HG03342 (cell line): ENCODE measurements around the gene KCNH1.
A peak's percentile ranks its signal among the peaks of the same experiment; 100 is the strongest.
"Not testable (repeated sequence)": the region's sequence is repeated elsewhere in the genome, so short reads cannot be mapped to it uniquely, and the experiment has no call there.

Experiments used
- ATAC-seq: cut with Tn5 transposase; IDR thresholded peaks from one replicate; pipeline ENCODE4 v1.9.1; 2021; ENCODE audit warnings: mild to moderate bottlenecking, moderate library complexity; ENCODE audit not compliant: unreplicated experiment

The KCNH1 gene

GRCh38 chr1:211013346-211014240 lies 120.4 kb downstream of the KCNH1 start:
- ATAC-seq = no peak

GRCh38 chr1:211011128-211011527 lies 122.8 kb downstream of the KCNH1 start:
- ATAC-seq = not testable (repeated sequence)

- no peak for ATAC-seq
These were observed 124.0 kb downstream of the KCNH1 start for GRCh38 chr1:211009944-211010343.

- no peak for ATAC-seq
These were observed 126.1 kb downstream of the KCNH1 start for GRCh38 chr1:211007830-211008229.

- ATAC-seq = not testable (repeated sequence)
These were observed 138.0 kb downstream of the KCNH1 start for GRCh38 chr1:210995931-210996330.

- no peak for ATAC-seq
These were observed 141.1 kb downstream of the KCNH1 start for GRCh38 chr1:210992837-210993236.

GRCh38 chr1:210989905-210990304 lies 144.0 kb downstream of the KCNH1 start:
- ATAC-seq = no peak

GRCh38 chr1:210981490-210981889 lies 152.5 kb downstream of the KCNH1 start:
- no peak for ATAC-seq

- ATAC-seq = no peak
These were observed 153.9 kb downstream of the KCNH1 start for GRCh38 chr1:210980082-210980481.

GRCh38 chr1:210978974-210979354 lies 155.0 kb downstream of the KCNH1 start:
- no peak for ATAC-seq

- ATAC-seq = peak; percentile 74
These were observed 155.5 kb downstream of the KCNH1 start for GRCh38 chr1:210978316-210978973.

GRCh38 chr1:210951279-210951678 lies 182.7 kb downstream of the KCNH1 start:
- ATAC-seq = no peak

- peak; percentile 89 for ATAC-seq
These were observed 183.9 kb downstream of the KCNH1 start for GRCh38 chr1:210949940-210950546.

GRCh38 chr1:210949489-210949888 lies 184.5 kb downstream of the KCNH1 start:
- no peak for ATAC-seq

- no peak for ATAC-seq
These were observed 184.9 kb downstream of the KCNH1 start for GRCh38 chr1:210949039-210949438.

- ATAC-seq = no peak
These were observed 189.7 kb downstream of the KCNH1 start for GRCh38 chr1:210944252-210944651.

GRCh38 chr1:210942513-210942912 lies 191.4 kb downstream of the KCNH1 start:
- ATAC-seq = no peak

- no peak for ATAC-seq
These were observed 193.8 kb downstream of the KCNH1 start for GRCh38 chr1:210940081-210940617.

- no peak for ATAC-seq
These were observed 195.5 kb downstream of the KCNH1 start for GRCh38 chr1:210938416-210938925.

GRCh38 chr1:210937846-210938245 lies 196.1 kb downstream of the KCNH1 start:
- no peak for ATAC-seq

GRCh38 chr1:210935905-210936304 lies 198.0 kb downstream of the KCNH1 start:
- no peak for ATAC-seq
